WTC11 (cell line): ENCODE results near the gene TGIF1. TPM values are rescaled to one million over a fixed set of nuclear protein-coding genes. Genes with fewer than 3 reads are reported as not detected.
A peak's percentile ranks its signal among the peaks of the same experiment; 100 is the strongest.

Source experiments
- ATAC-seq: fragments of 200-7000 bp; cut with Tn5 transposase; 2 replicates; pipeline ENCODE4 v1.10.0; 2021; ENCODE audit warnings: mild to moderate bottlenecking, moderate library complexity
- CTCF ChIA-PET: fragments of 300-600 bp; sonication (Branson Sonifier 250); formaldehyde crosslinking; loops from one replicate; lab custom pipeline; 2021; ENCODE audit warnings: antibody characterized with exemption; lab: Charles Lee
- POLR2A ChIA-PET: fragments of 350-600 bp; sonication (Branson Sonifier 250); formaldehyde crosslinking; loops from one replicate; lab custom pipeline; 2021; ENCODE audit warnings: antibody characterized with exemption; lab: Charles Lee
- DNase-seq: peaks from one replicate; pipeline ENCODE4 v3.0.0; 2021; ENCODE audit warnings: low spot score
- H3K27ac Mint-ChIP-seq: 2 replicates; pipeline ENCODE4 v1.8.0; 2021; ENCODE audit warnings: mixed read lengths
- H3K27me3 Mint-ChIP-seq: 2 replicates; pipeline ENCODE4 v1.8.0; 2021; ENCODE audit warnings: low read depth, mild to moderate bottlenecking, moderate library complexity, mixed read lengths
- H3K36me3 Mint-ChIP-seq: 2 replicates; pipeline ENCODE4 v1.8.0; 2021; ENCODE audit warnings: mixed read lengths
- H3K4me1 Mint-ChIP-seq: 2 replicates; pipeline ENCODE4 v1.8.0; 2022; ENCODE audit warnings: mixed read lengths
- H3K4me3 Mint-ChIP-seq: 2 replicates; pipeline ENCODE4 v1.8.0; 2021; ENCODE audit warnings: mild to moderate bottlenecking, moderate library complexity, mixed read lengths
- H3K9me3 Mint-ChIP-seq: 2 replicates; pipeline ENCODE4 v1.8.0; 2021; ENCODE audit warnings: mixed read lengths
- AR ChIP-seq: fragments of 250-450 bp; sonication (Bioruptor Pico); IDR thresholded peaks from 2 replicates; pipeline ENCODE4 v1.9.0; 2021; ENCODE audit warnings: mild to moderate bottlenecking
- ATF1 ChIP-seq: sonication (generic); formaldehyde crosslinking; IDR thresholded peaks from 2 replicates; pipeline ENCODE4 v1.8.1; 2023; ENCODE audit warnings: mild to moderate bottlenecking, moderate library complexity, missing genetic modification reagents
- ATF3 ChIP-seq: sonication (generic); formaldehyde crosslinking; conservative IDR thresholded peaks from 2 replicates; pipeline ENCODE4 v1.8.1; 2022; ENCODE audit warnings: mild to moderate bottlenecking, missing genetic modification reagents
- CREM ChIP-seq: sonication (generic); formaldehyde crosslinking; IDR thresholded peaks from 2 replicates; pipeline ENCODE4 v1.8.1; 2022; ENCODE audit warnings: mild to moderate bottlenecking, missing genetic modification reagents, moderate library complexity
- ESRRA ChIP-seq: sonication (generic); formaldehyde crosslinking; IDR thresholded peaks from 2 replicates; pipeline ENCODE4 v1.8.1; 2022; ENCODE audit warnings: mild to moderate bottlenecking, missing genetic modification reagents, borderline replicate concordance
- FOXP4 ChIP-seq: sonication (generic); formaldehyde crosslinking; IDR thresholded peaks from 2 replicates; pipeline ENCODE4 v1.8.0; 2022; ENCODE audit warnings: mild to moderate bottlenecking, missing genetic modification reagents
- HMGA2 ChIP-seq: fragments of 250-450 bp; sonication (Bioruptor Pico); IDR thresholded peaks from 2 replicates; pipeline ENCODE4 v1.4.0; 2021; ENCODE audit warnings: mild to moderate bottlenecking, moderate library complexity
- IRF1 ChIP-seq: sonication (generic); formaldehyde crosslinking; IDR thresholded peaks from 2 replicates; pipeline ENCODE4 v1.8.0; 2023; ENCODE audit warnings: missing genetic modification reagents
- KAT7 ChIP-seq: sonication (generic); formaldehyde crosslinking; IDR thresholded peaks from 2 replicates; pipeline ENCODE4 v1.8.1; 2023; ENCODE audit warnings: missing genetic modification reagents, mild to moderate bottlenecking, borderline replicate concordance
- NR3C1 ChIP-seq: sonication (generic); formaldehyde crosslinking; conservative IDR thresholded peaks from 2 replicates; pipeline ENCODE4 v1.8.1; 2023; ENCODE audit warnings: low read depth, mild to moderate bottlenecking, missing genetic modification reagents
- OVOL2 ChIP-seq: fragments of 250-450 bp; sonication (Bioruptor Pico); IDR thresholded peaks from 2 replicates; pipeline ENCODE4 v1.9.0; 2021; ENCODE audit warnings: mild to moderate bottlenecking, borderline replicate concordance
- RELA ChIP-seq: sonication (generic); formaldehyde crosslinking; IDR thresholded peaks from 2 replicates; pipeline ENCODE4 v1.8.1; 2022; ENCODE audit warnings: missing genetic modification reagents, mild to moderate bottlenecking, borderline replicate concordance
- SOX15 ChIP-seq: fragments of 250-450 bp; sonication (Bioruptor Pico); IDR thresholded peaks from 2 replicates; pipeline ENCODE4 v1.9.0; 2021; ENCODE audit warnings: mild to moderate bottlenecking
- TP53 ChIP-seq: sonication (generic); formaldehyde crosslinking; IDR thresholded peaks from 2 replicates; pipeline ENCODE4 v1.8.1; 2023; ENCODE audit warnings: mild to moderate bottlenecking, missing genetic modification reagents
- USF1 ChIP-seq: sonication (generic); formaldehyde crosslinking; IDR thresholded peaks from 2 replicates; pipeline ENCODE4 v1.8.0; 2022; ENCODE audit warnings: mild to moderate bottlenecking, missing genetic modification reagents
- ZMAT4 ChIP-seq: fragments of 250-450 bp; sonication (Bioruptor Pico); IDR thresholded peaks from 2 replicates; pipeline ENCODE4 v1.9.0; 2021; ENCODE audit warnings: mild to moderate bottlenecking
- ZNF416 ChIP-seq: fragments of 250-450 bp; sonication (Bioruptor Pico); IDR thresholded peaks from 2 replicates; pipeline ENCODE4 v1.9.0; 2021; ENCODE audit warnings: mild to moderate bottlenecking, inconsistent platforms
- ZSCAN18 ChIP-seq: fragments of 250-450 bp; sonication (Bioruptor Pico); IDR thresholded peaks from 2 replicates; pipeline ENCODE4 v2.1.2; 2022; ENCODE audit warnings: mild to moderate bottlenecking, moderate library complexity
- total RNA-seq: library from RNA; stranded (reverse); gene quantifications from 3 replicates; pipeline ENCODE4 v1.2.3, GENCODE V29; 2021

TGIF1 gene
- total RNA-seq, 1 experiment from 2014 or later: 206 TPM

- H3K36me3 Mint-ChIP-seq: peaks cover 59% of the 10 kb centered on the region
Measured at GRCh38 chr18:3458378-3458777, 8.4 kb downstream of the TGIF1 start.

GRCh38 chr18:3458952-3459853, 9.2 kb downstream of the TGIF1 start:
- H3K27ac Mint-ChIP-seq: peak overlapping the region; percentile 96
- peaks cover 77% of the 10 kb centered on the region for H3K4me1 Mint-ChIP-seq
- ChIA-PET CTCF (interaction anchor here (0.7 to 3.4 kb wide), 6 partner anchors 117 to 313 kb away, joined by 3 to 18 read pairs (median 6); no protein-coding TSS in a partner anchor), POLR2A (no interaction called here)
- H3K27me3 Mint-ChIP-seq: no peaks in the 10 kb centered on the region
- ATAC-seq: no peak
- DNase-seq: no peak
- H3K9me3 Mint-ChIP-seq: peaks cover 4% of the 10 kb centered on the region; the same call in 1 of the 2 replicates
- peaks cover 52% of the 10 kb centered on the region for H3K36me3 Mint-ChIP-seq
- peak overlapping the region; percentile 44 for H3K4me3 Mint-ChIP-seq
- no peak for TF ChIP-seq ESRRA (CRISPR knock-in tag)
- TF ChIP-seq RELA (CRISPR knock-in tag): no peak
- TF ChIP-seq USF1 (CRISPR knock-in tag): no peak
- no peak for TF ChIP-seq SOX15 (CRISPR knock-in tag)
- TF ChIP-seq AR (CRISPR knock-in tag): no peak
- no peak for TF ChIP-seq ZSCAN18 (CRISPR knock-in tag)
- TF ChIP-seq HMGA2: no peak
- TF ChIP-seq IRF1 (CRISPR knock-in tag): no peak
- no peak for TF ChIP-seq NR3C1 (CRISPR knock-in tag)
- TF ChIP-seq ZNF416: no peak
- TF ChIP-seq TP53 (CRISPR knock-in tag): no peak
- no peak for TF ChIP-seq ATF1 (CRISPR knock-in tag)
- TF ChIP-seq KAT7 (CRISPR knock-in tag): no peak
- no peak for TF ChIP-seq CREM (CRISPR knock-in tag)
- TF ChIP-seq ATF3 (CRISPR knock-in tag): no peak

More at GRCh38 chr18:3458378-3458777, 8.4 kb downstream of the TGIF1 start:
- CTCF ChIA-PET: interaction anchor here (0.7 to 3.4 kb wide), 8 partner anchors 10 to 314 kb away, joined by 3 to 18 read pairs (median 6); no protein-coding TSS in a partner anchor
- DNase-seq: no peak
- H3K27ac Mint-ChIP-seq: peak overlapping the region; percentile 96
- no peaks in the 10 kb centered on the region for H3K27me3 Mint-ChIP-seq
- H3K4me3 Mint-ChIP-seq: peak overlapping the region; percentile 44
- no peak for ATAC-seq
- TF ChIP-seq NR3C1 (CRISPR knock-in tag): no peak
- no peak for TF ChIP-seq ZSCAN18 (CRISPR knock-in tag)
- TF ChIP-seq OVOL2 (CRISPR knock-in tag): no peak
- TF ChIP-seq FOXP4 (CRISPR knock-in tag): peak; percentile 49; the same call in 1 of the 2 replicates
- TF ChIP-seq ZMAT4 (CRISPR knock-in tag): 0 out of 2 replicates have a peak, but pooled peaks have one; percentile 16
- TF ChIP-seq, all 79 proteins: peak for 2
- H3K9me3 Mint-ChIP-seq: peaks cover 4% of the 10 kb centered on the region; the same call in 1 of the 2 replicates
- peaks cover 82% of the 10 kb centered on the region for H3K4me1 Mint-ChIP-seq
- POLR2A ChIA-PET: no interaction called here
